WI38 (cell line): ENCODE measurements around the gene KIAA0232.
A peak's percentile ranks its signal among the peaks of the same experiment; 100 is the strongest.

Experiments
- H3K4me3 ChIP-seq: 2 replicates; pipeline ENCODE4 v1.5.1; 2011; ENCODE audit warnings: low read depth, mild to moderate bottlenecking, control low read depth, low read length
- CTCF ChIP-seq: IDR thresholded peaks from 2 replicates; pipeline ENCODE4 v1.5.1; 2012; ENCODE audit warnings: low read depth, mild to moderate bottlenecking, control low read depth, low read length

The KIAA0232 gene

GRCh38 chr4:6913350-6913905, 130.9 kb downstream of the KIAA0232 start:
- no peak overlapping the region for H3K4me3 ChIP-seq
- no peak for TF ChIP-seq CTCF

GRCh38 chr4:6914448-6914847, 131.9 kb downstream of the KIAA0232 start:
- H3K4me3 ChIP-seq = no peak overlapping the region

GRCh38 chr4:6915041-6916005, 132.8 kb downstream of the KIAA0232 start:
- no peak for TF ChIP-seq CTCF

More at GRCh38 chr4:6914448-6914847, 131.9 kb downstream of the KIAA0232 start:
- TF ChIP-seq CTCF = no peak

GRCh38 chr4:6916069-6916586, 133.6 kb downstream of the KIAA0232 start:
- no peak overlapping the region for H3K4me3 ChIP-seq
- no peak for TF ChIP-seq CTCF

More at GRCh38 chr4:6915041-6916005, 132.8 kb downstream of the KIAA0232 start:
- no peak overlapping the region for H3K4me3 ChIP-seq

GRCh38 chr4:6916587-6917460, 134.3 kb downstream of the KIAA0232 start:
- H3K4me3 ChIP-seq = no peak overlapping the region
- no peak for TF ChIP-seq CTCF

- H3K4me3 ChIP-seq = no peak overlapping the region
- 0 out of 2 replicates have a peak, but pooled peaks have one; percentile 15 for TF ChIP-seq CTCF
Measured at GRCh38 chr4:6917461-6918271, 135.1 kb downstream of the KIAA0232 start.
